Chondrocyte (in vitro differentiated cells): ENCODE data around the gene OSBPL5. TPM values are rescaled to one million over a fixed set of nuclear protein-coding genes. Genes with fewer than 3 reads are reported as not detected.
A peak's percentile ranks its signal among the peaks of the same experiment; 100 is the strongest.

ENCODE experiments used
- DNase-seq: peaks from one replicate; pipeline ENCODE4 v3.0.0; 2021; ENCODE audit warnings: mixed read lengths, low spot score
- H3K27ac Mint-ChIP-seq: one replicate; pipeline ENCODE4 v1.8.0; 2021; ENCODE audit warnings: mild to moderate bottlenecking, moderate library complexity, mixed read lengths; ENCODE audit not compliant: unreplicated experiment
- H3K27me3 Mint-ChIP-seq: 2 replicates; pipeline ENCODE4 v1.8.0; 2021; ENCODE audit warnings: low read depth, mixed read lengths
- H3K36me3 Mint-ChIP-seq: 2 replicates; pipeline ENCODE4 v1.8.0; 2021; ENCODE audit warnings: low read depth, mixed read lengths
- H3K4me1 Mint-ChIP-seq: 2 replicates; pipeline ENCODE4 v1.8.0; 2021; ENCODE audit warnings: low read depth, mild to moderate bottlenecking, mixed read lengths
- H3K4me3 Mint-ChIP-seq: one replicate; pipeline ENCODE4 v1.8.0; 2021; ENCODE audit warnings: mild to moderate bottlenecking, moderate library complexity, mixed read lengths; ENCODE audit not compliant: unreplicated experiment
- H3K9me3 Mint-ChIP-seq: 2 replicates; pipeline ENCODE4 v1.8.0; 2021; ENCODE audit warnings: low read depth, mixed read lengths
- CTCF ChIP-seq: fragments of 200-600 bp; sonication (generic); IDR thresholded peaks from 2 replicates; pipeline ENCODE4 v1.5.0; 2021; ENCODE audit warnings: antibody characterized with exemption, mild to moderate bottlenecking, moderate library complexity
- total RNA-seq: library from RNA; stranded (reverse); gene quantifications from 3 replicates; pipeline ENCODE4 v1.2.1, GENCODE V29; 2021

OSBPL5 gene
- total RNA-seq, 1 donor from 2014 or later: 43.9 TPM

DNA sequence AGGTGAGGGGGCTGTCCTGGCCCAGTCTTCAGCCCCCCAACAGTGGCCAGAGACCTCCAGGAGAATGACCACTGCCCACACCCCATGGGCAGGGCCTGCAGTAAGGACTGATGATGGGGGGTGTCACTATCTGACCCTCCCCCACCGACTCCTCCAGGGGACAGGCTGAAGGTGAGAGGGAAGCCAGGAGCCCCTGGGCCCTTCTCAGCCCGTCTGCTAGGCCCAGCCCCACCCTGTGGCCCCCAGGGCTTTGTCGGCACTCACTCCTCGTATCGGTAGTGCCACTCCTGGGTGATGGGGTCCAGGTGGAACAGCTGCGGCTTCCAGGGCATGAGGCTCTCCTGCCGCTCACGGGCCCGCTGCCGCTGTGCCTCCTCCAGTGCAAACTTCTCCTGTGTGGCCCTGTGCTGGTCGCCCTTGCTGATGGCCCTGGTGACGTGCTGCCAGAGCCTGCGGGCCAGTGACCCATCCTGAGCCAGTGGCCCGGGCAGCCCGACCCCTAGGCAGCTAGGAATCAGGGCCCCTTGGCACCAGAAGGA, 72.4 kb downstream of the OSBPL5 start:
- no peaks in the 10 kb centered on the region for H3K27me3 Mint-ChIP-seq
- H3K27ac Mint-ChIP-seq: no peak overlapping the region
- H3K4me3 Mint-ChIP-seq: no peak overlapping the region
- H3K9me3 Mint-ChIP-seq: no peaks in the 10 kb centered on the region
- H3K36me3 Mint-ChIP-seq: peaks cover 11% of the 10 kb centered on the region
- no peak for TF ChIP-seq CTCF
- DNase-seq: no peak
- H3K4me1 Mint-ChIP-seq: peaks cover 21% of the 10 kb centered on the region

GRCh38 chr11:3091846-3092602, 73.1 kb downstream of the OSBPL5 start:
- Mint-ChIP-seq H3K9me3 (no peaks in the 10 kb centered on the region), H3K27me3 (no peaks in the 10 kb centered on the region), H3K27ac (no peak overlapping the region), H3K4me3 (no peak overlapping the region), H3K36me3 (peaks cover 11% of the 10 kb centered on the region), H3K4me1 (peaks cover 21% of the 10 kb centered on the region)
- no peak for DNase-seq
- TF ChIP-seq CTCF: peak; percentile 99

- TF ChIP-seq CTCF: no peak
- no peak overlapping the region for H3K4me3 Mint-ChIP-seq
- peaks cover 18% of the 10 kb centered on the region for H3K4me1 Mint-ChIP-seq
- DNase-seq: peak; percentile 81
- H3K9me3 Mint-ChIP-seq: no peaks in the 10 kb centered on the region
- no peak overlapping the region for H3K27ac Mint-ChIP-seq
- H3K36me3 Mint-ChIP-seq: peaks cover 9% of the 10 kb centered on the region
- H3K27me3 Mint-ChIP-seq: no peaks in the 10 kb centered on the region
These were observed 73.8 kb downstream of the OSBPL5 start for GRCh38 chr11:3091081-3091845.

- H3K27ac Mint-ChIP-seq: no peak overlapping the region
- H3K36me3 Mint-ChIP-seq: peaks cover 4% of the 10 kb centered on the region
- no peak for TF ChIP-seq CTCF
- peak; percentile 75 for DNase-seq
- H3K27me3 Mint-ChIP-seq: no peaks in the 10 kb centered on the region
- peaks cover 8% of the 10 kb centered on the region for H3K4me1 Mint-ChIP-seq
- H3K9me3 Mint-ChIP-seq: no peaks in the 10 kb centered on the region
- H3K4me3 Mint-ChIP-seq: no peak overlapping the region
These were observed 74.8 kb downstream of the OSBPL5 start for GRCh38 chr11:3090096-3090901.
